GM13977 (cell line): ENCODE results near the gene CDK7.
"Not testable (repeated sequence)": the region's sequence is repeated elsewhere in the genome, so short reads cannot be mapped to it uniquely, and the experiment has no call there.

ENCODE experiments used
- DNase-seq: peaks from one replicate; pipeline ENCODE4 v3.0.0; 2012; ENCODE audit warnings: low spot score
- in situ Hi-C: fragments of 300-500 bp; cut with MboI; formaldehyde crosslinking; loops from one replicate; pipeline ENCODE4 v1.12.0; 2022; ENCODE audit warnings: low sequenced_read_pairs, low pct_unique_long_range_greater_than_20kb, mixed read lengths, inconsistent platforms; ENCODE audit not compliant: unreplicated experiment
- TF ChIP-seq, protein P1 (sequence below): IDR thresholded peaks from 2 replicates; pipeline ENCODE4 v1.5.1; 2012; ENCODE audit warnings: mild to moderate bottlenecking, control low read depth; ENCODE audit not compliant: insufficient read depth; ENCODE audit errors: extremely low read depth, missing control alignments

The CDK7 gene

DNA sequence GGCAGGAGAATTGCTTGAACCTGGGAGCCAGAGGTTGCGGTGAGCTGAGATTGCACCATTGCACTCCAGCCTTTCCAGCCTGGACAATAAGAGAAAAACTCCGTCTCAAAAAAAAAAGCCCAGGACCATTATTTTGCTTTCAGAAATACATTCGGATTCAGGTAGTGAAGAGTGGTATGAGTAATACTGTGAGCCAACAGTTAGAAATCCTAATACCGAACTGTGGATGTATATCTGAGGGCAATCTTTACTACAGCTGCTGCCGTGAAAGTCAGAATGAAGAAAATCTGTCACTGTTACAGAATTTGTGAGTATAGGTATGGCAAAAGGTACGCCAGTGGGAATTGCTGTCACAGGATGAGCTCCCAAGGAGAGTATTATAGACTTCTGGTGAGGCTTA is 3.4 kb upstream of the CDK7 start:
- TF ChIP-seq, protein P1, sequence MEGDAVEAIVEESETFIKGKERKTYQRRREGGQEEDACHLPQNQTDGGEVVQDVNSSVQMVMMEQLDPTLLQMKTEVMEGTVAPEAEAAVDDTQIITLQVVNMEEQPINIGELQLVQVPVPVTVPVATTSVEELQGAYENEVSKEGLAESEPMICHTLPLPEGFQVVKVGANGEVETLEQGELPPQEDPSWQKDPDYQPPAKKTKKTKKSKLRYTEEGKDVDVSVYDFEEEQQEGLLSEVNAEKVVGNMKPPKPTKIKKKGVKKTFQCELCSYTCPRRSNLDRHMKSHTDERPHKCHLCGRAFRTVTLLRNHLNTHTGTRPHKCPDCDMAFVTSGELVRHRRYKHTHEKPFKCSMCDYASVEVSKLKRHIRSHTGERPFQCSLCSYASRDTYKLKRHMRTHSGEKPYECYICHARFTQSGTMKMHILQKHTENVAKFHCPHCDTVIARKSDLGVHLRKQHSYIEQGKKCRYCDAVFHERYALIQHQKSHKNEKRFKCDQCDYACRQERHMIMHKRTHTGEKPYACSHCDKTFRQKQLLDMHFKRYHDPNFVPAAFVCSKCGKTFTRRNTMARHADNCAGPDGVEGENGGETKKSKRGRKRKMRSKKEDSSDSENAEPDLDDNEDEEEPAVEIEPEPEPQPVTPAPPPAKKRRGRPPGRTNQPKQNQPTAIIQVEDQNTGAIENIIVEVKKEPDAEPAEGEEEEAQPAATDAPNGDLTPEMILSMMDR = no peak
- in situ Hi-C loops = no loop called here
- DNase-seq = no peak

DNA sequence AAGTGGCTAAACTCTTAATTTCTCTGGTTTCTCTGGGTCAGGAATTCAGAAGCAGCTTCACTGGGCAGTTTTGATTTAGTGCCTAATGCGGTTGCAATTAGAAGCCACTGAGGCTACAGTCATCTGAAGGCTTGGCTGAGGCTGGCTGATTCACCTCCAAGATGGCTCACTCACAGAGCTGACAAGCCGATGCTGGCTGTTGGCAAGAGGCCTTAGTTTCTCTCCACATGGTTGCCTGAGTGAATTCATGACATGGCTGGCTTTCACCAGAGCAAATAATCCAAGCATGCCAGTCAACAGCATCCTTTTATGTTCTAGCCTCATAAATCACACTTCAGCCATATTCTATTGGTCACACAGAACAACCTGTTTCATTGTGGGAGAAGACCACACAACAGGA is 2.8 kb upstream of the CDK7 start:
- TF ChIP-seq, protein P1 = no peak

DNA sequence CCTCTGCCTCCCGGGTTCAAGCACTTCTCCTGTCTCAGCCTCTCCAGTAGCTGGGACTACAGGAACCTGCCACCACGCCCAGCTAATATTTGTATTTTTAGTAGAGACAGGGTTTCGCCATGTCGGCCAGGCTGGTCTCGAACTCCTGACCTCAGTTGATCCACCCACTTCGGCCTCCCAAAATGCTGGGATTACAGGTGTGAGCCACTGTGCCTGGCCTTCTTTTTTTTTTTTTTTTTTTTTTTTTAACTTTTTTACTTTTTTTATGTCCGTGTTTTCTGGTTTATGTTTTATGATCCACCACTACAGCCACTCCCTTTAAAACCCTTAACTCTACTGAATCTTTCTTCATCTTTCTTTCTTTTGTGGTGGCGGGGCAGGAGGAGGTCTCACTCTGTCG is 2.0 kb downstream of the CDK7 start:
- in situ Hi-C loops = not testable (repeated sequence)

More for the DNA sequence above, 2.8 kb upstream of the CDK7 start:
- in situ Hi-C loops = no loop called here
- DNase-seq = no peak

DNA sequence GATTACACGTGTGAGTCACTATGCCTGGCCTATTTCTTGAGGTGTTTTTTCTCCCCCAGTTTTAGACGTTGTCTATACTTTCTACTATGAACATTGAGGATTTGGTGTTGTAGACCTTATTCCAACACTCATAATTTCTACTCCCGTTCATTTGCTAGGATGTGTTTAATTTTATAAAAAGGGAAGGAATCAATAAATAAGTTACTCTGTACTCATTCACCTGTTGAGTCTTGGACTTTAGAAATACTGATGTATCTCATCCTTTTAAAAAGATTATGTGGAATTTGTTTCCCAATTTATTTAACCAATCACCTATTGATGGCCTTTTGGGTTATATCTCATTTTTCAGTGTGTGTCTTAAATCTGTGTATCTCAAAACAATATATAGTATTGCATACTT is 3.2 kb downstream of the CDK7 start:
- TF ChIP-seq, protein P1 = no peak
- no peak for DNase-seq

More for the DNA sequence above, 2.0 kb downstream of the CDK7 start:
- not testable (repeated sequence) for DNase-seq

DNA sequence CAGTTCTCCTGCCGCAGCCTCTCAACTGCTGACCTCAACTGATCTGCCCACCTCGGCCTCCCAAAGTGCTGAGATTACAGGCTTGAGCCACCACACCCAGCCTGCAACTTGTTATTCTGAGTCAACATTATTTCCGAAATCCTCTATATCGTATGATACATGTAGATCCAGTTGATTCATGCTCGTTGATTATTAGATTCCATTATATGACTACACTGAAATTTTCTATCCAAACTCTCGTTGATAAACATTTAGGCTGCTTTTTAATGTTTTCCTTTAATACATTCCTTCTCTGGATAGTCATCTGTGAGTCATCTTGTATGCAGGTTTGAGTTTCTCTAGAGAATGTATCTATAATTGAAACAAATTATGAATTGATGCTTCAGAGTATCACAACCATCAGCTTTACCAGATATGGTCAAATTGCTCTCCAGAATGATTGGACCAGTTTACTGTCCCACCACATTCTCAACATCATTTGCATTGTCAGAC is 4.1 kb downstream of the CDK7 start:
- TF ChIP-seq, protein P1 = no peak
- no peak for DNase-seq
- in situ Hi-C loops = no loop called here

More for the DNA sequence above, 3.2 kb downstream of the CDK7 start:
- in situ Hi-C loops = no loop called here

DNA sequence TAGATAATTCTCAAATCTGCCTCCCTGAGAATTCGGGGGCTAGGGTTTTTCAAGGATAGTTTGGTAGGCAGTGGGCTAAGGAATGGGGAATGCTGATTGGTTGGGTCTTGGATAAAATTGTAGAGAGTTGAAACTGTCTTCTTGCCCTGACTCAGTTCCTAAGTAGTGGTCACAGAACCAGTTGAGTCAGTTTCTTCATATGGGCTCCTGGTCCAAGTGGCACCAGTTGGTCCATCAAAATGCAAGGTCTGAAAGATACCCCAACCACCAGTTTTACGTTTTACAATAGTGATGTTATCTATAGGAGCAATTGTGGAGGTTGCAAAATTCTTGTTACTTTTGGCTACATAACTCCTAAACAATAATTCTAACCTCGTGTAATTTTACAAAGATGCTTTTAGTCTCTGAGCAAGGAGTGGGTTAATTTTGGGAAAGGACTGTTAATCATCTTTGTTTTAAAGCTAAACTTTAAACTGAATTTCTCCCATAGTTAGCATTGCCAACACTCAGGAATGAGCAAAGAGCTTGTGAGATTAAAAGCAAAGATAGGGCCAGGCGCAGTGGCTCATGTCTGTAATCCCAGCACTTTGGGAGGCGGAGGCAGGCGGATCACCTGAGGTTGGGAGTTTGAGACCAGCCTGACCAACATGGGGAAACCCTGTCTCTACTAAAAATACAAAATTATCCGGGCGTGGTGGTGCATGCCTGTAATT is 7.7 kb downstream of the CDK7 start:
- TF ChIP-seq, protein P1 = no peak
- in situ Hi-C loops = no loop called here
- DNase-seq = no peak

DNA sequence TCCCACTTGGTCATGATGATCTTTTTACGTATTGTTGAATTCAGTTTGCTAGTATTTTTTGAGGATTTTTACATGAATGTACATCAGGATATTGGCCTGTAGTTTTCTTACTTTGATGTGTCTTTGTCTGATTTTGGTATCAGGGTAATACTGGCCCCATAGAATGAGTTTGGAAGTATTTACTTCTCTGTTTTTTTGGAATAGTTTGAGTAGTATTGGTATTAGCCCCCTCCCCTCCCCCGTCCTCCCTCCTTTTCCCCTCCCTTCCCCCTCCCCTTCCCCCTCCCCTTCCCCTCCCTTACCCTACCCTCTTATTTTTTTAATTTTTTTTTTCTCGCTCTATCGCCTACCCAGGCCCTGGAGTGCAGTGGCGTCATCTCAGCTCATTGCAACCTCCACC is 10.3 kb downstream of the CDK7 start:
- TF ChIP-seq, protein P1 = no peak
- in situ Hi-C loops = no loop called here
- no peak for DNase-seq
